Measurements from ENCODE around the gene TMEM129. TPM values are rescaled to one million over a fixed set of nuclear protein-coding genes. Genes with fewer than 3 reads are reported as not detected.
A peak's percentile ranks its signal among the peaks of the same experiment; 100 is the strongest.

Gene TMEM129
- total and polyA plus RNA-seq, 2 donors = 15.1 to 23.2 TPM

GRCh38 chr4:1730532-1731135 is 9.5 kb upstream of the TMEM129 start:
- Histone ChIP-seq H3K9me3 (ENCODE audit: control insufficient read depth in 2 of 2, insufficient read depth in 1 of 2, low read length in 1 of 2) (peaks cover 3 to 10% of the 10 kb centered on the region in 2 donors), H3K4me3 (ENCODE audit: low read length in 2 of 2) (no peak overlapping the region), H3K27ac (ENCODE audit: low read depth in 1 of 2, low read length in 1 of 2) (no peak overlapping the region), H3K36me3 (ENCODE audit: control insufficient read depth in 2 of 2, insufficient read depth in 2 of 2, low read length in 1 of 2) (peaks cover 84 to 94% of the 10 kb centered on the region in 2 donors), H3K4me1 (ENCODE audit: control insufficient read depth in 2 of 2, insufficient read depth in 2 of 2, low read length in 2 of 2) (peaks cover 6 to 8% of the 10 kb centered on the region in 2 donors), H3K27me3 (ENCODE audit: control insufficient read depth in 2 of 2, insufficient read depth in 1 of 2, low read length in 1 of 2) (no peaks in the 10 kb centered on the region)
- WGBS = 94% methylated on average over 16 of the region's 16 CpGs
- no peak for DNase-seq (ENCODE audit: low read depth in 6 of 9, low spot score in 9 of 9)

DNA sequence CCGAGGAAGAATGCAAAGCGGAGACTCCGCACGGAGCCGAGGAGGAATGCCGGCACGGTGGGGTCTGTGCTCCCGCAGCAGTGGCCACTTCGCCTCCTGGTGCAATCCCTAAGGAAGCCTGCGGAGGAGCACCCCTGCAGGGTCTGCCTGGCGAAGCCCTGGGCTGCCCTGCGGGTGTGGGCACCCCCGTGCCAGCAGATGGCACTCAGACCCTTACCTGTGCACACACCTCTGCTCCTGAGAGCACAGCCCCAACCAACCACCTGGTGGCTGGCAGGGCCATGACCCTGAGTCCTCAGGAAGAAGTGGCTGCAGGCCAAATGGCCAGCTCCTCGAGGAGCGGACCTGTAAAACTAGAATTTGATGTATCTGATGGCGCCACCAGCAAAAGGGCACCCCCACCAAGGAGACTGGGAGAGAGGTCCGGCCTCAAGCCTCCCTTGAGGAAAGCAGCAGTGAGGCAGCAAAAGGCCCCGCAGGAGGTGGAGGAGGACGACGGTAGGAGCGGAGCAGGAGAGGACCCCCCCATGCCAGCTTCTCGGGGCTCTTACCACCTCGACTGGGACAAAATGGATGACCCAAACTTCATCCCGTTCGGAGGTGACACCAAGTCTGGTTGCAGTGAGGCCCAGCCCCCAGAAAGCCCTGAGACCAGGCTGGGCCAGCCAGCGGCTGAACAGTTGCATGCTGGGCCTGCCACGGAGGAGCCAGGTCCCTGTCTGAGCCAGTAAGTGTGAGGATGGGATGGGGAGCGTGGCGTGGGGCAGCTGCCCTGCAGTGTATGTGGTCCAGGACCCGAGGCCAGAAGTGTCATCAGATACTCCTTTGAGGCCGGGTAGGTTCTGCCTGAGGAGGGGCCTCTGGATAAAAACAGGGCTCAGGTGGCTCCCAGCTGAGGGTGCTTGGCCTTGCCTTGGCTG is 7.2 kb upstream of the TMEM129 start:
- no peak for DNase-seq (ENCODE audit: low read depth in 6 of 9, low spot score in 9 of 9)
- no peaks in the 10 kb centered on the region for H3K27me3 ChIP-seq (ENCODE audit: control insufficient read depth in 2 of 2, insufficient read depth in 1 of 2, low read length in 1 of 2)
- WGBS = 97% methylated on average over 31 of the region's 31 CpGs
- H3K27ac ChIP-seq (ENCODE audit: low read depth in 1 of 2, low read length in 1 of 2) = no peak overlapping the region
- no peak overlapping the region for H3K4me3 ChIP-seq (ENCODE audit: low read length in 2 of 2)
- peaks cover 73 to 90% of the 10 kb centered on the region in 2 donors for H3K36me3 ChIP-seq (ENCODE audit: control insufficient read depth in 2 of 2, insufficient read depth in 2 of 2, low read length in 1 of 2)
- peaks cover 9 to 17% of the 10 kb centered on the region in 2 donors for H3K4me1 ChIP-seq (ENCODE audit: control insufficient read depth in 2 of 2, insufficient read depth in 2 of 2, low read length in 2 of 2)
- no peaks in the 10 kb centered on the region for H3K9me3 ChIP-seq (ENCODE audit: control insufficient read depth in 2 of 2, insufficient read depth in 1 of 2, low read length in 1 of 2)

DNA sequence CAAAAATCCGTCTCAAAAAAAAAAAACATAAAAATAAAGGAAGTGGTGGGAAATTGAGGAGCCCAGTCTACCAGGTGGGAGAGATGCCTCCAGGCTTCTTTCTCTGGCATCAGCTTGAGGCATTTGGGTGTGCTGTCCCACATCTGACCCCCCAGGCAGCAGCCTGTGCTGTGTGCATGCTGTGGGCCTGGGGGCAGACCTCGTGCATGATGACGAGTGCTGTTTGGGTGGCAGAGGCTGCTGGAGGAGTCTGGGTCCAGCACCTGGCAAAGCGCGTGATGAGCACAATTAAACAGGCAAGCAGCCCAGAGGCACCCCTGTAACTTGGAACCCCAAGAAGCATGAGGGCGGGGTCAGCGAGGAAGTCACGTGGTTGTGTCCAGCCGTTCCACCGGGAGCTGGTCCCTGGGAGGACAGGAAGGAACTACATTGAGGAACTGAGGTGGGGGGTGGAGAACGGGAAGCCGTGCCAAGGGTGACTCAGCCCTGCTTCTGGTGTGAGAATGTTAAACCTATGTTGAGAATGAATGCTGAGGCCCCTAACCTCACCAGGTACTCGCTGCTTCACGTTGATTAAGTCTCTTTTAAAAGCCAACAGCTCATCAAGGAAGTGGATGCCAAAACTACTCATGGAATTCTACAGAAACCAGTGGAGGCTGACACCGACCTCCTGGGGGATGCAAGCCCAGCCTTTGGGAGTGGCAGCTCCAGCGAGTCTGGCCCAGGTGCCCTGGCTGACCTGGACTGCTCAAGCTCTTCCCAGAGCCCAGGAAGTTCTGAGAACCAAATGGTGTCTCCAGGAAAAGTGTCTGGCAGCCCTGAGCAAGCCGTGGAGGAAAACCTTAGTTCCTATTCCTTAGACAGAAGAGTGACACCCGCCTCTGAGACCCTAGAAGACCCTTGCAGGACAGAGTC is 6.3 kb upstream of the TMEM129 start:
- Histone ChIP-seq H3K4me3 (ENCODE audit: low read length in 2 of 2) (no peak overlapping the region), H3K36me3 (ENCODE audit: control insufficient read depth in 2 of 2, insufficient read depth in 2 of 2, low read length in 1 of 2) (peaks cover 65 to 82% of the 10 kb centered on the region in 2 donors), H3K27me3 (ENCODE audit: control insufficient read depth in 2 of 2, insufficient read depth in 1 of 2, low read length in 1 of 2) (no peaks in the 10 kb centered on the region), H3K27ac (ENCODE audit: low read depth in 1 of 2, low read length in 1 of 2) (no peak overlapping the region), H3K9me3 (ENCODE audit: control insufficient read depth in 2 of 2, insufficient read depth in 1 of 2, low read length in 1 of 2) (no peaks in the 10 kb centered on the region), H3K4me1 (ENCODE audit: control insufficient read depth in 2 of 2, insufficient read depth in 2 of 2, low read length in 2 of 2) (peaks cover 17 to 26% of the 10 kb centered on the region in 2 donors)
- WGBS = 82% methylated on average over 18 of the region's 18 CpGs
- DNase-seq (ENCODE audit: low read depth in 6 of 9, low spot score in 9 of 9) = no peak

- WGBS = 72% methylated on average over 17 of the region's 17 CpGs
- H3K36me3 ChIP-seq (ENCODE audit: control insufficient read depth in 2 of 2, insufficient read depth in 2 of 2, low read length in 1 of 2) = peaks cover 56 to 74% of the 10 kb centered on the region in 2 donors
- H3K27ac ChIP-seq (ENCODE audit: low read depth in 1 of 2, low read length in 1 of 2) = no peak overlapping the region
- H3K9me3 ChIP-seq (ENCODE audit: control insufficient read depth in 2 of 2, insufficient read depth in 1 of 2, low read length in 1 of 2) = no peaks in the 10 kb centered on the region
- peak; percentile 66 to 92 (median 83) for DNase-seq (ENCODE audit: low read depth in 6 of 9, low spot score in 9 of 9)
- no peak overlapping the region for H3K4me3 ChIP-seq (ENCODE audit: low read length in 2 of 2)
- H3K4me1 ChIP-seq (ENCODE audit: control insufficient read depth in 2 of 2, insufficient read depth in 2 of 2, low read length in 2 of 2) = peaks cover 24 to 34% of the 10 kb centered on the region in 2 donors
- no peaks in the 10 kb centered on the region for H3K27me3 ChIP-seq (ENCODE audit: control insufficient read depth in 2 of 2, insufficient read depth in 1 of 2, low read length in 1 of 2)
These were observed 5.2 kb upstream of the TMEM129 start for GRCh38 chr4:1726146-1726934.

GRCh38 chr4:1725521-1725920 is 4.4 kb upstream of the TMEM129 start:
- Histone ChIP-seq H3K27ac (ENCODE audit: low read depth in 1 of 2, low read length in 1 of 2) (no peak overlapping the region), H3K36me3 (ENCODE audit: control insufficient read depth in 2 of 2, insufficient read depth in 2 of 2, low read length in 1 of 2) (peaks cover 48 to 66% of the 10 kb centered on the region in 2 donors), H3K4me1 (ENCODE audit: control insufficient read depth in 2 of 2, insufficient read depth in 2 of 2, low read length in 2 of 2) (peaks cover 24 to 34% of the 10 kb centered on the region in 2 donors), H3K27me3 (ENCODE audit: control insufficient read depth in 2 of 2, insufficient read depth in 1 of 2, low read length in 1 of 2) (no peaks in the 10 kb centered on the region), H3K4me3 (ENCODE audit: low read length in 2 of 2) (no peak overlapping the region), H3K9me3 (ENCODE audit: control insufficient read depth in 2 of 2, insufficient read depth in 1 of 2, low read length in 1 of 2) (no peaks in the 10 kb centered on the region)
- DNase-seq (ENCODE audit: low read depth in 6 of 9, low spot score in 9 of 9) = no peak
- WGBS = 98% methylated on average over 10 of the region's 10 CpGs

DNA sequence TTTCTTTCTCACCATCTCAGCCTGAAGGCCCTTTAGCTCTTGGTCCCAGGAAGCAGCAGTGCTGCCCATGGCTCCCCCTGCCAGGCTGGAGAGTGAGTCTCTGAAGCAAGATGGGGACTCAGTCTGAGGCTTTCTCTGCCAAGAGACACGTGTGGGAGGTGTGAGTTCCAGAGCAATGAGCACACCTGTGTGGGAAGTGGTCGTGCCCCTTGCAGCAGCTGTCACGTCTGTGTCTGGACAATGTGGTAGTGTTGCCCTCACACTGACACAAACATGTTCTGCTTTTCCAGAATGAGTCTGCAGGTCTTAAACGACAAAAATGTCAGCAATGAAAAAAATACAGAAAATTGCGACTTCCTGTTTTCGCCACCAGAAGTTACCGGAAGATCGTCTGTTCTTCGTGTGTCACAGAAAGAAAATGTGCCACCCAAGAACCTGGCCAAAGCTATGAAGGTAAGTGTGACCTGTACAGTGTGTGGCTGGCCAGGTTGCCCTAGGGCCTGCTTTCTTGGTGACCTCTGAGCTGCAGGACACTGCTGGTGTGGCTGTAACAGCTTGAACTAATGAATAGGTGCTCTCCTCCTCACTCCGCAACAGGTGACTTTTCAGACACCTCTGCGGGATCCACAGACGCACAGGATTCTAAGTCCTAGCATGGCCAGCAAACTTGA is 2.1 kb upstream of the TMEM129 start:
- Histone ChIP-seq H3K27me3 (ENCODE audit: control insufficient read depth in 2 of 2, insufficient read depth in 1 of 2, low read length in 1 of 2) (no peaks in the 10 kb centered on the region), H3K4me1 (ENCODE audit: control insufficient read depth in 2 of 2, insufficient read depth in 2 of 2, low read length in 2 of 2) (peaks cover 36 to 44% of the 10 kb centered on the region in 2 donors), H3K9me3 (ENCODE audit: control insufficient read depth in 2 of 2, insufficient read depth in 1 of 2, low read length in 1 of 2) (no peaks in the 10 kb centered on the region), H3K36me3 (ENCODE audit: control insufficient read depth in 2 of 2, insufficient read depth in 2 of 2, low read length in 1 of 2) (peaks cover 32 to 49% of the 10 kb centered on the region in 2 donors), H3K27ac (ENCODE audit: low read depth in 1 of 2, low read length in 1 of 2) (peak overlapping the region; percentile 98 to 99), H3K4me3 (ENCODE audit: low read length in 2 of 2) (peak overlapping the region; percentile 63 to 72)
- WGBS = 29% methylated on average over 12 of the region's 12 CpGs
- DNase-seq (ENCODE audit: low read depth in 6 of 9, low spot score in 9 of 9) = peak in 5 of 9 donors; percentile 43 to 83 (median 50)

GRCh38 chr4:1722551-1723118 is 1.5 kb upstream of the TMEM129 start:
- Histone ChIP-seq H3K27me3 (ENCODE audit: control insufficient read depth in 2 of 2, insufficient read depth in 1 of 2, low read length in 1 of 2) (no peaks in the 10 kb centered on the region), H3K4me3 (ENCODE audit: low read length in 2 of 2) (peak overlapping the region; percentile 63 to 72), H3K4me1 (ENCODE audit: control insufficient read depth in 2 of 2, insufficient read depth in 2 of 2, low read length in 2 of 2) (peaks cover 36 to 44% of the 10 kb centered on the region in 2 donors)

More at GRCh38 chr4:1722551-1723118, 1.5 kb upstream of the TMEM129 start:
- Histone ChIP-seq H3K27ac (ENCODE audit: low read depth in 1 of 2, low read length in 1 of 2) (peak overlapping the region; percentile 98 to 99), H3K9me3 (ENCODE audit: control insufficient read depth in 2 of 2, insufficient read depth in 1 of 2, low read length in 1 of 2) (no peaks in the 10 kb centered on the region), H3K36me3 (ENCODE audit: control insufficient read depth in 2 of 2, insufficient read depth in 2 of 2, low read length in 1 of 2) (peaks cover 32 to 49% of the 10 kb centered on the region in 2 donors)
- 41% methylated on average over 18 of the region's 18 CpGs for WGBS
- DNase-seq (ENCODE audit: low read depth in 6 of 9, low spot score in 9 of 9) = no peak
